ENCODE data around the gene ZFAND3.
"Not testable (repeated sequence)": the region's sequence is repeated elsewhere in the genome, so short reads cannot be mapped to it uniquely, and the experiment has no call there.

Gene ZFAND3

GRCh38 chr6:37865504-37865903, 46.0 kb downstream of the ZFAND3 start:
- no peak for DNase-seq (ENCODE audit: low spot score)

GRCh38 chr6:37866590-37867507, 47.3 kb downstream of the ZFAND3 start:
- DNase-seq (ENCODE audit: low spot score), result no peak

GRCh38 chr6:37867756-37868446, 48.4 kb downstream of the ZFAND3 start:
- no peak for DNase-seq (ENCODE audit: low spot score)

DNA sequence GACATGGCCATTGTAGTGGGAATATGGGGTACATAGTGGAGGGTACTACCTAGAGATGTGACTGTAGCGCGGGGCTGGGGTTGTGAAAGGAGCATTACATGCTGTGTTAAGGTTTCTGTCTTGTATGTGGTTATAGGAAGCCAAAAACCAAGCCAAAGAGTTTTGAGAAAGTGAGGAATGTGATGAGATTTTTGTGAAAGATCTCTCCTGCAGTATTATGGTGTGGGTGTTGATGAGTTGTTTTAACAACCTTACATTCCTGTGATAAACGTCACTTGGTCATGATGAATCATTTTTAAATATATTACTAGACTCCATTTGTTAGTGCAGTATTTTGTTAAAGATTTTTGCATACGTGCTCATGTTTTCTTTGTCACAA, 48.9 kb downstream of the ZFAND3 start:
- no peak for DNase-seq (ENCODE audit: low spot score)

- no peak for DNase-seq (ENCODE audit: low spot score)
Measured at GRCh38 chr6:37871616-37872372, 52.3 kb downstream of the ZFAND3 start.

- DNase-seq (ENCODE audit: low spot score), result no peak
Measured at GRCh38 chr6:37872373-37872745, 52.8 kb downstream of the ZFAND3 start.

DNA sequence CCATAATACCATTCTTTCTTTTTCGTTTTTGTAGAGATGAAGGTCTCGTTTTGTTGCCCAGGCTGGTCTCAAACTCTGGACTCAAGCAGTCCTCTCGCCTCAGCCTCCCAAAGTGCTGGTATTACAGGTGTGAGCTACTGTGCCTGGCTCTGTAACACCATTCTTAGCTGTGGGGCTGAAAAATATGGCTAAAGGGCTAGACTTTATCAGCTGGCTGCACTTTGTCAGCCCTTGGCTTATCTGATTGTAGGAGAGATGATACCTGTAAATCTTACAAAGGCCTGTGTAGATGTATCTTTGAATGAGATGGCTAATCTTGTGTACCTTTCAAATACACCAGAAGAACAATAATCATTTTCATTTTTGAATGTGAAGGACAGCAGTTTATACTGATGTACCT, 55.2 kb downstream of the ZFAND3 start:
- DNase-seq (ENCODE audit: low spot score), result no peak

GRCh38 chr6:37875561-37876309, 56.2 kb downstream of the ZFAND3 start:
- DNase-seq (ENCODE audit: low spot score), result no peak

DNA sequence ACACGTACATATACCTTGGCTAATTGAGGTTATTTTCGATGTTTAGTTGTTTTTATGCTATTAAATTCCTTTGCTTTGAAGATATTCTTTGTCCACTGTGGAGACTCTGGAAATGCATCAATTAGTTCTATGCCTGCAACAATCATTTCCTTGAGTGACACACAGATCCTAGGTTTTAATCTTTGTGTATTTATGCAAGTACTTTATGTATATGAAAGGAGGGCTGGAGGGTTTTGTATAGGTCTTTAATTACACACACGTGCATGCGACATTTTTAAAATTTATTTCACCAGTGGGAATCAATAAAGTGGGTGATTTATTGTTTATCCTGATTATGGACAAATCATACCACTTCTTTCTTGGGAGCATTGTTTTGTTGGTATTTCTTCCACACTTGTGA, 57.3 kb downstream of the ZFAND3 start:
- no peak for DNase-seq (ENCODE audit: low spot score)

- no peak for DNase-seq (ENCODE audit: low spot score)
Measured at GRCh38 chr6:37877373-37878149, 58.0 kb downstream of the ZFAND3 start.

- no peak for DNase-seq (ENCODE audit: low spot score)
Measured at GRCh38 chr6:37878150-37878710, 58.7 kb downstream of the ZFAND3 start.

DNA sequence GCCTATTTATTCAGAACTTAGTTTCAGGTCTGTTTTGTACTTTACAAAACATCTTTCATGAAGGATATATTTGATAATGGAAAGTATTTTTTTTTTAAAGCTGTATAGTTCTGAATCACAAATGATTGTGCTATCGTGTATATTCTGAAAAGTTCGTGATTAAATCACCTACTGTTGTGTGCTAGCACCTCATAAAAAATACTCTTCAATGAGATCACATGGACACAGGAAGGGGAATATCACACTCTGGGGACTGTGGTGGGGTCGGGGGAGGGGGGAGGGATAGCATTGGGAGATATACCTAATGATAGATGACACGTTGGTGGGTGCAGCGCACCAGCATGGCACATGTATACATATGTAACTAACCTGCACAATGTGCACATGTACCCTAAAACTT, 61.1 kb downstream of the ZFAND3 start:
- DNase-seq (ENCODE audit: low spot score), result not testable (repeated sequence)

GRCh38 chr6:37882292-37882691, 62.8 kb downstream of the ZFAND3 start:
- no peak for DNase-seq (ENCODE audit: low spot score)

DNA sequence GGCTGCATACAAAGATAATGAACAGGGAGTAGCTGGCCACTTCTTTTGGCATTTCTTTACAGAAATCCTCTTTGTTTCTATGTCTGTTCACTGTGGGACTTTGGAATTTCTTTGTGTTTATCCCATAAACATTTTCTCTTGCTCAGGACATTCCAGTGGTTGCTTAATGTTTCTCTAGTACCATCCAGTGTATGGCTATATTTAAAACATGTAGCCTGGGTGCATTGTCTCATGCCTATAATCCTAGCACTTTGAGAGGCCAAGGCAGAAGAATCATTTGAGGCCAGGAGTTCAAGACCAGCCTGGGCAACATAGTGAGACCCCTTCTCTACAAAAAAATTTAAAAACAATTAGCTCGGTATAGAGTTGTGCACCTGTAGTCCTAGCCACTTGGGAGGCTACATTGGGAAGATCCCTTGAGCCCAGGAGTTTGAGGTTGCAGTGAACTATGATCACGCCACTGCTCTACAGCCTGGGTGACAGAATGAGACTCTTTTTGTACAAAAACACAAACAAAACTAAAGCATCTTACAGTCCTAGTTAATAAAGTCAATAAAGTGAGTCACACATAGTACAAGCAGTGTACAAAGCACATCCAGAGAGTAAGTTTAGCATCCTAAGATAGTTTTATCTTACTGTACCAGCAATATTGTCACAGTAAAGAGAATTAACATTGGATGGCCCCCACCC, 63.3 kb downstream of the ZFAND3 start:
- no peak for DNase-seq (ENCODE audit: low spot score)

- no peak for DNase-seq (ENCODE audit: low spot score)
Measured at GRCh38 chr6:37884548-37884947, 65.0 kb downstream of the ZFAND3 start.

DNA sequence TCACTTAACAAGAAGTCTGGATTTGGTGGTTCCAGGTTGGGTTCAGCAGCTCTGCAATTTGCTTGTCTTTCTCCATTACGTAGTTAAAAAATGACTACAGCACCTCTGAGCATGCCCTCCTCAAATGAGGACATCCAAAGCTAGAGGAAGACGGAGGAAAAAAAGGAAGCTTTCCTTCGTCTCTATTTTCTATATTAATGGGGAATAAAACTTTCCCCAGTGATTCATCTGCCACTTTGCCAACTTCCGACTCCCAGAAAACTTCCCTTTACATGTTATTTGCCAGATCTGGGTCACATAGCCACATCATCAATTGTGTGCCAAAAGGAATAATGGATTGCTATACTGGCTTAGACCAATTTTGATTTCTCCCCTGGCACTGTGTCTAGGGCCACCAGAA, 69.5 kb downstream of the ZFAND3 start:
- no peak for DNase-seq (ENCODE audit: low spot score)

- DNase-seq (ENCODE audit: low spot score), result no peak
Measured at GRCh38 chr6:37889486-37889885, 70.0 kb downstream of the ZFAND3 start.

DNA sequence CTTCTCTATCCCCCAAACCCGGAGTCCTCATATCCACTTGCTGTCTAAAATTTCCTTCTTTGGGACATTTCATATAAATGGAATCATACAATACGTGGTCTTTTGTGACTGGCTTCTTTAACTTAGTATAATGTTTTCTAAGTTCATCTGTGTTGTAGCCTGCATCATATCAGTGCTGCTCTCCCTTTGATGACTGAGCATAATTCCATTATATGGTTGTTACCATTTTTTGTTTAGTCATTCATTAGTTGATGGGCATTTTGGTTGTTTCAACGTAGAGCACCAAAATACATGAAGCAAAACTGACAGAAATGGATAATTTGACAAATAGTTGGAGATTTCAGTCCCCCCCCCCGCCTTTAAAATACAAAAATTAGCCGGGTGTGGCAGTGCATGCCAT, 71.5 kb downstream of the ZFAND3 start:
- no peak for DNase-seq (ENCODE audit: low spot score)

GRCh38 chr6:37893257-37893656, 73.7 kb downstream of the ZFAND3 start:
- DNase-seq (ENCODE audit: low spot score), result no peak

GRCh38 chr6:37893734-37894133, 74.2 kb downstream of the ZFAND3 start:
- not testable (repeated sequence) for DNase-seq (ENCODE audit: low spot score)

Measured in pons (tissue), 1 donor.